Ovary (tissue), 9 donors: ENCODE measurements around the gene RNF166. TPM values are rescaled to one million over a fixed set of nuclear protein-coding genes. Genes with fewer than 3 reads are reported as not detected.

Source experiments
- DNase-seq, 5 donors: peaks; one replicate each; pipeline ENCODE4 v3.0.0-alpha.2; 2019 to 2020
- H3K27ac ChIP-seq, 2 donors: fragments of 200-600 bp; one replicate each; pipeline versions ENCODE4 v1.5.1 to v1.8.0; 2019 to 2022
- H3K27me3 ChIP-seq: fragments of 200-600 bp; one replicate; pipeline ENCODE4 v1.8.0; 2022
- H3K36me3 ChIP-seq: fragments of 200-600 bp; sonication (generic); one replicate; pipeline ENCODE4 v1.5.1; 2019
- H3K4me1 ChIP-seq: one replicate; pipeline ENCODE4 v1.8.1; 2013; ENCODE audit warnings: mild to moderate bottlenecking, moderate library complexity; ENCODE audit not compliant: insufficient read depth
- H3K4me3 ChIP-seq: fragments of 200-600 bp; sonication (generic); one replicate; pipeline ENCODE4 v1.5.1; 2017
- H3K9me3 ChIP-seq, 2 donors: fragments of 200-600 bp in 1 of 2; sonication (generic) in 1 of 2; one replicate each; pipeline versions ENCODE4 v1.5.1 to v1.8.1; 2013 to 2019; ENCODE audit warnings: mild to moderate bottlenecking in 1 of 2, moderate library complexity in 1 of 2
- CTCF ChIP-seq, 3 donors: fragments of 450-650 bp in 2 of 3; fragments of 200-600 bp in 1 of 3; IDR thresholded peaks; one replicate each; pipeline versions ENCODE4 v1.5.1 to v1.8.0; 2016 to 2022; ENCODE audit warnings: antibody characterized with exemption in 3 of 3, mild to moderate bottlenecking in 1 of 3
- EP300 ChIP-seq: sonication (generic); formaldehyde crosslinking; IDR thresholded peaks from one replicate; pipeline ENCODE4 v1.6.1; 2017; ENCODE audit warnings: antibody characterized with exemption
- POLR2A ChIP-seq: fragments of 450-650 bp; IDR thresholded peaks from one replicate; pipeline ENCODE4 v1.6.1; 2017; ENCODE audit warnings: antibody characterized with exemption, mild to moderate bottlenecking, moderate library complexity
- WGBS, 3 donors: extraction: QIAGEN DNeasy Blood & Tissue Kit in 1 of 3; methylation state at CpG; one replicate each; pipeline versions ENCODE4 v1.1.5 to v1.1.7; 2013 to 2017; 5-methylcytosine and 5-hydroxymethylcytosine counted together
- intact Hi-C, 4 donors: fragments of 100-400 bp; cut with DNase I; formaldehyde crosslinking; loops; one replicate each; pipeline versions ENCODE4 v1.11.0 to v1.15.1; 2022 to 2023
- polyA plus RNA-seq, 2 donors: library from polyadenylated mRNA; stranded (reverse); fragments of 200-250 nt in 1 of 2; fragments of 350-450 nt in 1 of 2; fragmentation: Illumina TruSeq in 1 of 2; extraction: RNeasy Lipid Tissue Mini Kit (QIAGEN cat#74804) in 1 of 2; gene quantifications; one replicate each; pipeline ENCODE4 v1.2.3, GENCODE V29; 2013 to 2014
- total RNA-seq, 7 donors: library from RNA; depleted of rRNA in 2 of 7; stranded (reverse); fragments of >200 nt in 2 of 7; fragmentation: NEBNext Ultra II Directional in 3 of 7; extraction: Animal tissue kit (Norgen Biotek cat#: 25700) in 3 of 7; gene quantifications; one replicate each; pipeline versions ENCODE4 v1.1.0 to v1.2.4, GENCODE V29; 2016 to 2023
- donor health status: DM: no; HTN: no; CAD: no; lungs with moderate emphysema.
- donor health status: DM: no; HTN: no; CAD: no.
- donor health status: Bipolar disorder and iron deficiency.
- donor health status: DM: yes; HTN: yes; CAD: no.
- donor health status: DM: no; HTN: no; CAD: no.
- donor health status: DM: yes; HTN: yes; CAD: no.

Gene RNF166
- total and polyA plus RNA-seq, 9 donors = 4.7 to 26.5 (median 20.9) TPM

GRCh38 chr16:88654363-88655052, 51.7 kb downstream of the RNF166 start:
- TF ChIP-seq CTCF (IDR thresholded peaks at IDR 0.05) (no peak), POLR2A (no peak), EP300 (no peak)
- no peak for DNase-seq
- Histone ChIP-seq H3K27me3 (no peaks in the 10 kb centered on the region), H3K27ac (no peak overlapping the region), H3K4me1 (no peaks in the 10 kb centered on the region), H3K9me3 (no peaks in the 10 kb centered on the region), H3K36me3 (no peaks in the 10 kb centered on the region), H3K4me3 (no peak overlapping the region)
- intact Hi-C loops = no loop called here
- WGBS, 3 donors = 85 to 88% (median 86%) methylated on average over 26 to 28 of the region's 28 CpGs

DNA sequence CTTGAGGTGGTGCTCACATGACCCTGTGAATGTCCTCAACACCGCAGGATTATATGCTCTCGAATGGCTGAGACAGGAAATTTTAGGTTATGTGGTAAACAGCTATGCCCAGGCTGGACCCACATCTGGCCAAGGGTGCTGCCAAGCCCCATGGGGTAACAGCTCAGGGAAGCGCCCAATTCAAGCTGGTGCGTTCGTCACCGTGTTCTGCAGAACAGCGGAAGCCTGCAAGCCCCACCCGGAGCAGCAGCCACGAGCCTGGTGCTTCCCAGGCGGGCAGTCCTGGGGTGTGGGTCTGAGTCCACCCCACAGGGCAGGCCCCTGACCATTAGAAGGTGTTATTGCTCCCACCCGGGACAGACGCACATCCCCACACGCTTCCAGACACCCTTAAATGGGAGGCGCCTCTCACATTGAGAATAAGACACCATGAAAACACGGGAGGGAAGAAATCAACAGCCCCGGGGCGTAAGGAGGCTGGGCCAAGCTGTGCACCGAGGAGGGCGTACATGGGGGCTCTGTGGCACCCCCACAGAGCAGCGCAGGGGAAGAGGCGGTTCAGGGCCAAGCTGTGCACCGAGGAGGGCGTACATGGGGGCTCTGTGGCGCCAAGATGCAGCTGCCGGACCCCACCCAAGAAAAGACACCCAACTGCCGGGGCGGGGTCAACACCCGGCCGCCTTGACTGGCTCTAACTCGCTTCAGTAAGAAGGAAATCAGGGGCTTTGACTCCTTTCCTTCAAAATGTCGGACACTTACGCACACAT, 52.4 kb downstream of the RNF166 start:
- H3K9me3 ChIP-seq = no peaks in the 10 kb centered on the region
- intact Hi-C loops = no loop called here
- no peak for TF ChIP-seq EP300
- TF ChIP-seq POLR2A = no peak
- no peak for TF ChIP-seq CTCF (IDR thresholded peaks at IDR 0.05)
- no peaks in the 10 kb centered on the region for H3K4me1 ChIP-seq
- 81 to 89% (median 83%) methylated on average over 26 to 32 of the region's 32 CpGs for WGBS, 3 donors
- H3K27ac ChIP-seq = no peak overlapping the region
- H3K4me3 ChIP-seq = no peak overlapping the region
- no peaks in the 10 kb centered on the region for H3K27me3 ChIP-seq
- H3K36me3 ChIP-seq = no peaks in the 10 kb centered on the region
- no peak for DNase-seq

- Histone ChIP-seq H3K4me1 (no peaks in the 10 kb centered on the region), H3K9me3 (no peaks in the 10 kb centered on the region), H3K4me3 (no peak overlapping the region), H3K27me3 (no peaks in the 10 kb centered on the region), H3K36me3 (no peaks in the 10 kb centered on the region), H3K27ac (no peak overlapping the region)
- WGBS, 3 donors = 85 to 86% (median 86%) methylated on average over 13 of the region's 13 CpGs
- intact Hi-C loops = no loop called here
- DNase-seq = no peak
- TF ChIP-seq POLR2A (no peak), EP300 (no peak), CTCF (IDR thresholded peaks at IDR 0.05) (no peak)
Measured at GRCh38 chr16:88653101-88653500, 53.1 kb downstream of the RNF166 start.

GRCh38 chr16:88652762-88653063, 53.5 kb downstream of the RNF166 start:
- no peak for DNase-seq
- TF ChIP-seq CTCF (IDR thresholded peaks at IDR 0.05) (no peak), EP300 (no peak), POLR2A (no peak)
- 87 to 94% (median 94%) methylated on average over 6 to 8 of the region's 8 CpGs for WGBS, 3 donors
- Histone ChIP-seq H3K27ac (no peak overlapping the region), H3K36me3 (no peaks in the 10 kb centered on the region), H3K27me3 (no peaks in the 10 kb centered on the region), H3K4me1 (no peaks in the 10 kb centered on the region), H3K4me3 (no peak overlapping the region), H3K9me3 (no peaks in the 10 kb centered on the region)
- intact Hi-C loops = no loop called here
